GM12892 (cell line): ENCODE results near the gene C5AR2.
"Not testable (repeated sequence)": the region's sequence is repeated elsewhere in the genome, so short reads cannot be mapped to it uniquely, and the experiment has no call there.

ENCODE experiments used
- DNase-seq: peaks from one replicate; pipeline ENCODE4 v3.0.0; 2011; ENCODE audit not compliant: insufficient read length
- FAIRE-seq: peaks from 2 replicates; lab custom pipeline; 2011; peaks lifted over from hg19 to GRCh38; lab: Jason Lieb, UNC
- POLR2A ChIP-seq: IDR thresholded peaks from 2 replicates; pipeline ENCODE4 v1.6.1; 2011; ENCODE audit warnings: low read depth, low read length, control low read depth
- POLR2AphosphoS5 ChIP-seq: IDR thresholded peaks from 2 replicates; pipeline ENCODE4 v1.6.1; 2011; ENCODE audit warnings: low read depth, low read length, control low read depth
- TAF1 ChIP-seq: IDR thresholded peaks from 2 replicates; pipeline ENCODE4 v1.6.1; 2011; ENCODE audit warnings: low read depth, mild to moderate bottlenecking, control low read depth, low read length, borderline replicate concordance

The C5AR2 gene

DNA sequence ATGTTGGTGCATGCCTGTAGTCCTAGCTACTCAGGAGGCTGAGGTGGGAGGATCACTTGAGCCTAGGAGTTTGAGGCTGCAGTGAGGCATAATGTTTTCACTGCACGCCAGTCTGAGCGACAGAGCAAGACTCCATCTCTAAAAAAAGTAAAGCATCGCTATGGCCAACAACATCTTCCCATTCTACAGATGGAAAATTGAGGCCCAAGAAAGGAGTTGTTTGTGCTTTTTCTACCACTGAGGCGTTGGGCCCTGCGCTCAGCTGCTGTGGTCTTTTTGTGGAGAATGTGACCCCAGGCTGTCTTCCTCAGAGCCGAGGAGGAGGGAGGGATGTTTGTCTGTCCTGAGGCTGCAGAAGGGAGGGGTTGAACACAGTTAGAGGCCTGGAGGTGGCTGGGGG is 485 bp upstream of the C5AR2 start:
- no peak for TF ChIP-seq POLR2AphosphoS5
- no peak for TF ChIP-seq TAF1
- TF ChIP-seq POLR2A = no peak
- no peak for FAIRE-seq
- no peak for DNase-seq

DNA sequence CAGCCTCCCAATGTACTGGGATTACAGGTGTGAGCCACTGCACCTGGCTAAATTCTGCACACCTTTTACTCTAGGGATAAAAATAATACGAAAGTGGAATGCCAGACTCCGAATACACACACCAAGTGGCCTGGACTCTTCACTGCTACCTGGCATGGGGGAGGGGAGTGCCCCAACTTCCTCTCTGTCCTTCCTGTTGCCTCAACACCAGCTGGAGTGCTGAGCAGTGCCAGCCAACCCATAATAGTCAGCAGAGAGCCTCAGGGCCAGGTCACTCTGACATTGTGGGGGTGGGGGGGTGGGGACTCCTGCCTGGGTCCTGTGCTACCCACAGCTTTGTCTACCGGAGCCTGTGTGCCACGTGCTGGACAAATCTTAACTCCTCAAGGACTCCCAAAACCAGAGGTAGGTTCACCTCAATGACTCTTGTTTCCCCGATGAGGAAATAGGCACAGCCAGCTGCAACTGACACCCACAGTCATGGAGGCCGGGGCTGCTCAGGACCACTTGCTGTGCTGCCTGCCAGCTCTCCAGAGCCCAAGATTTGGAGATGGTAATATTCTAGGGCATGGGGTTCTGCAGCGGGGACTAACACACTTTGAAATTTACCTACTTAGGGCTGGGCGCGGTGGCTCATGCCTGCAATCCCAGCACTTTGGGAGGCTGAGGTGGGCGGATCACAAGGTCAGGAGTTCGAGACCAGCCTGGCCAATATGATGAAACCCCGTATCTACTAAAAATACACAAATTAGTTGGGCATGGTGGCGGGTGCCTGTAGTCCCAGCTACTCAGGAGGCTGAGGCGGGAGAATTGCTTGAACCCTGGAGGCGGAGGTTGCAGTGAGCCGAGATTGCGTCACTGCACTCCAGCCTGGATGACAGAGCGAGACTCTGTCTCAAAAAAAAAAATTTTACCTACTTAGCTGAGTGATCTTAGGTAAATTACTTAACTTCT is 5.1 kb downstream of the C5AR2 start:
- not testable (repeated sequence) for FAIRE-seq, DNase-seq

DNA sequence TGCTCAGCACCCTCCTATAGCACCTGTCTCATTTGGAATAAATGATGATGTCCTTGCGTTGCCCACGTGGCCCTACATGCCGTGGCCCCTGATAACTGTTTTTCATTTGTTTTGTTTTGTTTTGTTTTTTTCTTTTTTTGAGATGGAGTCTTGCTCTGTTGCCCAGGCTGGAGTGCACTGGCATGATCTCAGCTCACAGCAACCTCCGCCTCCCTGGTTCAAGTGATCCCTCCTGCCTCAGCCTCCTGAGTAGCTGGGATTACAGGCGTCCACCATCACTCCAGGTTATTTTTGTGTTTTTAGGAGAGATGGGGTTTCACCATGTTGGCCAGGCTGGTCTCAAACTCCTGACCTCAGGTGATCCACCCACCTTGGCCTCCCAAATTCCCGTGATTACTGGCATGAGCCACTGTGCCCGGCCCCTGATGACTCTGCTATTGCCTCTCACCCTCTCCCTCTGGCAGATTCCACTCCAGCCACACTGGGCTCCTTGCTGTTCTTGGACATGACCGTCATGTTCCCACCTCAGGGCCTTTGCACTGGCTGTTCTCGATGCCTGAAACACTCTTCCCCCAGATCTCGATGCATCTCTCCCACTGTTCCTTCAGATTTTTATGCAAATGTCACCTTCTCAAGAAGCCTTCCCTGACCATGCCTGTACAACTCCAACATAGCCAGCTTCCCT is 7.4 kb downstream of the C5AR2 start:
- DNase-seq (no peak), FAIRE-seq (no peak)
- TF ChIP-seq POLR2AphosphoS5 = no peak
- TF ChIP-seq TAF1 = no peak
- no peak for TF ChIP-seq POLR2A

DNA sequence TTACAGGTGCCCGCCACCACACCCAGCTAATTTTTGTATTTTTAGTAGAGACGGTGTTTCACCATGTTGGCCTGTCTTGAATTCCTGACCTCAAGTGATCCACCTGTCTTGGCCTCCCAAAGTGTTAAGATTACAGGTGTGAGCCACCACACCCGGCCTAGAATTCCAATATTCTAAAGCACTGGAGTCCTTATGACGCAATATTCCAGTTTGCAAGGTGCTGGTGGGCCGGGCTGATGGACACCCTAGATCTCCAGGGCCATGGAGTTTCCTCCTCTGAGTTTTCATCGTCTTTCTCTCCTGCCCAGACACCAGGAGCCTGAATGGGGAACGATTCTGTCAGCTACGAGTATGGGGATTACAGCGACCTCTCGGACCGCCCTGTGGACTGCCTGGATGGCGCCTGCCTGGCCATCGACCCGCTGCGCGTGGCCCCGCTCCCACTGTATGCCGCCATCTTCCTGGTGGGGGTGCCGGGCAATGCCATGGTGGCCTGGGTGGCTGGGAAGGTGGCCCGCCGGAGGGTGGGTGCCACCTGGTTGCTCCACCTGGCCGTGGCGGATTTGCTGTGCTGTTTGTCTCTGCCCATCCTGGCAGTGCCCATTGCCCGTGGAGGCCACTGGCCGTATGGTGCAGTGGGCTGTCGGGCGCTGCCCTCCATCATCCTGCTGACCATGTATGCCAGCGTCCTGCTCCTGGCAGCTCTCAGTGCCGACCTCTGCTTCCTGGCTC is 8.7 kb downstream of the C5AR2 start:
- TF ChIP-seq POLR2A = no peak
- no peak for TF ChIP-seq TAF1
- no peak for TF ChIP-seq POLR2AphosphoS5
- FAIRE-seq (no peak), DNase-seq (no peak)

DNA sequence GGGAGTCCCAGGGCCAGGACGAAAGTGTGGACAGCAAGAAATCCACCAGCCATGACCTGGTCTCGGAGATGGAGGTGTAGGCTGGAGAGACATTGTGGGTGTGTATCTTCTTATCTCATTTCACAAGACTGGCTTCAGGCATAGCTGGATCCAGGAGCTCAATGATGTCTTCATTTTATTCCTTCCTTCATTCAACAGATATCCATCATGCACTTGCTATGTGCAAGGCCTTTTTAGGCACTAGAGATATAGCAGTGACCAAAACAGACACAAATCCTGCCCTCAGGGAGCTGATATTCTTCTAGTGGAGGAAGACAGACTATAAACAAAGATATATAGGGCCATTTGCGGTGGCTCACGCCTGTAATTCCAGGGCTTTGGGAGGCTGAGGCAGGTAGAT is 9.8 kb downstream of the C5AR2 start:
- FAIRE-seq (no peak), DNase-seq (no peak)
- TF ChIP-seq POLR2AphosphoS5 = no peak
- TF ChIP-seq POLR2A = no peak
- no peak for TF ChIP-seq TAF1

DNA sequence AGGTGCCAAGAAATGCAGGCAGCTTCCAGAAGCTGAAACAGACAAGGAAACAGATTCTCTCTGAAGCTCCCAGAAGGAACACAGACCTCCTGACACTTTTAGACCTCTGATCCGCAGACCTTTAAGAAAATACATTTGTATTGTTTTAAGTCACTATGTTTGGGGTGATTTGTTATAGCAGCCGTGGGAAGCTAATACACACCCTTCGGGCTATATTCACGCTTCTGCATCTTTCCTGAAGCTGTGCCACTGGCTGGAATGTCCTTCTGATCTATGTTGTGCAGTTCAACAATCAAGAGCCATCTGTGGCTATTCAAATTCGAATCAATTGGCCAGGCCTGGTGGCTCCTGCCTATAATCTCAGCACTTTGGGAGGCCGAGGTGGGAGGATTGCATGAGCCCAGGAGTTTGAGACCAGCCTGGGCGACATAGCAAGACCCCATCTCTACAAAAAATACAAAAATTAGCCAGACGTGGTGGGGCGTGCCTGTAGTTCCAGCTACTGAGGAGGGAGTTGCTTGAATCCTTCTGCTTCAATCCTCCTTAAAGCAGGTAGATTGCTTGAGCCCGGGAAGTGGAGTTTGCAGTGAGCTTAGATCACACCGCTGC is 11.3 kb downstream of the C5AR2 start:
- DNase-seq = no peak
- FAIRE-seq = no peak
- TF ChIP-seq POLR2A = no peak
- no peak for TF ChIP-seq TAF1
- TF ChIP-seq POLR2AphosphoS5 = no peak

DNA sequence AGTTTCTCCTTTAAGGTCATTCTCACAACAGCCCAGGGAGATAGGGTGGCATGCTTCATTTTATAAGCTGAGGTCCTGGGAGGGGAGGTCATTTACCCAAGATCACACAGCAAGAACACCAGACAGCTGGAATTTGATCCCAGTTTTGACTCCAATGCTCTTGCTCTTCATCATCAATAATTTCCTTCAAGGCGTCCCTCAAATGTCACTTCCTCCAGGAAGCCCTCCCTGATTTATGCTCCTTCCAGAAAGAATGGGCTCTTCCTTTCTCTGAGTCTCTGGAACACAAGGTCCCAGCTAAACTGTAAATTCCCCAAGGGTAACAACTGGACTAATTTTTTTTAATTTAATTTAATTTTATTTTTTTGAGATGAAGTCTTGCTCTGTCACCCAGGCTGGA is 12.4 kb downstream of the C5AR2 start:
- no peak for DNase-seq
- TF ChIP-seq TAF1 (no peak), POLR2A (no peak), POLR2AphosphoS5 (no peak)
- FAIRE-seq = no peak

DNA sequence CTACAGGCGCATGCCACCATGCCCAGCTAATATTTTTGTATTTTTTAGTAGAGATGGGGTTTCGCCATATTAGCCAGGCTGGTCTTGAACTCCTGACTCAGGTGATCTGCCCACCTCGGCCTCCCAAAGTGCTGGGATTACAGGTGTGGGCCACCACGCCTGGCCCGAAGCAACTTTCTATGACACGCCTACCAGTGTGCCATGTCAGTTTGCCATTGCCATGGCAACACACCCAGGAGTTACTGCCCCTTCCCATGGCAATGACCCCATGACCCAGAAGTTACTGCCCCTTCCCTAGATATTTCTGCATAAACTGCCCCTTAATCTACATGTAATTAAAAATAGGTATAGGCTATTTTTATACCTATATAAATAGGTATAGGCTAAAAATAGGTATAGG is 14.0 kb downstream of the C5AR2 start:
- FAIRE-seq, DNase-seq: not testable (repeated sequence)

DNA sequence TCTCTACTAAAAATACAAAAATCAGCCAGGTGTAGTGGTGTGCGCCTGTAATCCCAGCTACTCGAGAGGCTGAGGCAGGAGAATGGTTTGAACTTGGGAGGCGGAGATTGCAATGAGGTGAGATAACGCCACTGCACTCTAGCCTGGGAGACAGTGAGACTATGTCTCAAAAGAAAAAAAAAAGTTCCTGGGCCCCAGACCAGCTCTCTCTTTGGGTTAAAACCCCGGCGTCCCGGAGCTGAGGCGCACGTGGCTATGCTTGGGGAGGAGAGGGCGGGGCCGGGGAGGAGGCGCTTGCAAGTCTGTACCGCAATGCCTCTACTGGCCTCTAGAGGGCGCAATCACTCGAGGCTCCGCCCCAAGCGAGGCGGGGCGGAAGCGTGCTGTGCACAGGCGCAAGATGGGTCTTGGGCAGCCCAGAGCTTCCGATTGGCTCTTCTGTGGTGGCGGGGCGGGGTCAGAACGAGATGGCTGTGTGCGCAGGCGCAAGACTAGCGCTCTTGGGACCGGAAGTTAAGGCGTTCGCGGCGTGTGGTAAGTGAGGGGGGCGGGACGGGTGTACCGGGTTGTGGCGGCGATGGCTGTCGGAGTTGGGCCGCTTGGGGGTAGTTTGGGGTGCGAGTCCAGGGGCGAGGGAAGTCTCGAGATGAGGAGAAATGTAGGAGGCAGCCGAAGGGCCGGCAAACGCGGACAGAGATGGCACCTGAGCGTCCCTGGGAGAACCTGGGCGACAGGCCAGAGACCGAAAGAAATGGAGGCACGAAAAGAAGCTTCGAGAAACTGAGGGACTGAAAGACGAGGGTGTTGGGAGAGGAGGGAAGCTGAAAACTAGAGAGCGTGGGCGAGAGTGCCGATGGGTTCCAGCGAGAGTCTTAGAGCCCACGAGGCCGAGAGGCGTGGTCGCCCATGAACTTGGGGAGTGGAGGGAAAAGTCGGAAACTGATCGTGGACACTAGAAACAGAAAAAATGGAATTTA is 17.1 kb downstream of the C5AR2 start, which contains the start of gene DHX34:
Gene DHX34 (plus strand): TSS at position 497 of the 977 bp plus-strand sequence. CDS start 3,716 bp downstream, outside the sequence.
- DNase-seq (peak; percentile 97), FAIRE-seq (peak; percentile 97)
- peak; percentile 65; the same call in 1 of the 2 replicates for TF ChIP-seq POLR2AphosphoS5
- TF ChIP-seq POLR2A = peak; percentile 75; the same call in 1 of the 2 replicates
- no peak for TF ChIP-seq TAF1

DNA sequence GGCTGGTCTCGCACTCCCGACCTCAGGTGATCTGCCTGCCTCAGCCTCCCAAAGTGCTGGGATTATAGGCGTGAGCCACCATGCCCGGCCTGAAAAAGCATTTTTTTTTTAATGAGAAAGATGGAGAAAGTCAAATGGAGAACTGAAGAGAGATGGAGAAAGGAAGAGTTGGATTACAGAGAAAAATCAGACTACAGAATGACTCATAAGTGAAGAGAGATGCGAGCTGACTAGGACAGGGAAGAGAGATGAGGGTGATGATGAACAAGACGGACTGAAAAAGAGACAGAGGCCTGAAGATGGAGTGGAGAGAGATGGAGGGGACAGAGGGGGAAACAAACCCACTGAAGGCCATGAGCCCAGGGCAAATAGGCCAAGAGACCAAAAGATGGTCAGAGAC is 18.7 kb downstream of the C5AR2 start:
- TF ChIP-seq TAF1 (no peak), POLR2AphosphoS5 (no peak), POLR2A (no peak)
- DNase-seq (no peak), FAIRE-seq (no peak)
